ENCODE data around the gene PSEN1.

The PSEN1 gene

GRCh38 chr14:73253323-73253610, 117.0 kb downstream of the PSEN1 start:
- DNase-seq (ENCODE audit: low read depth, low spot score): no peak

- no peak for DNase-seq (ENCODE audit: low read depth, low spot score)
Measured at GRCh38 chr14:73253721-73254120, 117.4 kb downstream of the PSEN1 start.

- DNase-seq (ENCODE audit: low read depth, low spot score): no peak
Measured at GRCh38 chr14:73254247-73255004, 118.1 kb downstream of the PSEN1 start.

DNA sequence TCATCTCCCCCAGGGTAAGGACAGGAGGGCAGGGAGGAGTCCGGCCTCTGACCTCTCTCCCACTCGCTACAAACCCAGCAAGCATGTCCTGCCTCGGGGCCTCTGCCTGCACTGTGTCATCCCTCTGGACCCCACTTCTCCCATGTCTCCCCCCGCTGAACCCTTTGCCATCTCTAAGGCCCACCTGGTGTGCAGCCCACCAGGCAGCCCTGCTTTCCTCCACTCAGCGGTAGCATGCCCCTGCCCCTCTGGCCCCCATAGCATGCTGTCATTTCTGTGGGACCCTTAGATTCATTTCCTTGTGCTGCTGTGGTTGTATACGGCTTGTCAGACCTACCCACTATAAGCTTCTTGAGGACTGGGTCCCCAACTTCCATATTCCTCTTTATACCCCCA, 118.7 kb downstream of the PSEN1 start:
- no peak for DNase-seq (ENCODE audit: low read depth, low spot score)

- no peak for DNase-seq (ENCODE audit: low read depth, low spot score)
Measured at GRCh38 chr14:73255693-73256225, 119.5 kb downstream of the PSEN1 start.

GRCh38 chr14:73258076-73258475, 121.8 kb downstream of the PSEN1 start:
- no peak for DNase-seq (ENCODE audit: low read depth, low spot score)

GRCh38 chr14:73258845-73259611, 122.7 kb downstream of the PSEN1 start:
- no peak for DNase-seq (ENCODE audit: low read depth, low spot score)

DNA sequence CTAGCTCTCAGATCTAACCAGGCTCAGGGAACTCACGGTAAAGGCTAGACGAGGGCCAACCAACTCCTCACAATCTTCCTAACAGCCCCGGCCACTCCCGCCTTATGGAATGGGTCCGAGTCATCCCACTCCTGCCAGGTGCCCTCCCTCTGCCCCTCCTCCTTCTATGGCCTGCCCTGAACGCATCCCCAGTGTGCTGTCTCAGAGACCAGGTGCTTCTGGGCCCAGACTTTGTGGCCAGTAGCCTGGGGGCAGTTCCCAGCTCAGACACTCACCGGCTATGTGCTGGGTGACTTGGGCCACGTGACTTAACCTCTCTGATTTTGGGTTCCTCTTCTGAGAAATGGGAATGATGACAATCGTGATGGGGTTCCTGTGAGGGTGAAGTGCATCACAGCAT, 123.5 kb downstream of the PSEN1 start:
- no peak for DNase-seq (ENCODE audit: low read depth, low spot score)

DNA sequence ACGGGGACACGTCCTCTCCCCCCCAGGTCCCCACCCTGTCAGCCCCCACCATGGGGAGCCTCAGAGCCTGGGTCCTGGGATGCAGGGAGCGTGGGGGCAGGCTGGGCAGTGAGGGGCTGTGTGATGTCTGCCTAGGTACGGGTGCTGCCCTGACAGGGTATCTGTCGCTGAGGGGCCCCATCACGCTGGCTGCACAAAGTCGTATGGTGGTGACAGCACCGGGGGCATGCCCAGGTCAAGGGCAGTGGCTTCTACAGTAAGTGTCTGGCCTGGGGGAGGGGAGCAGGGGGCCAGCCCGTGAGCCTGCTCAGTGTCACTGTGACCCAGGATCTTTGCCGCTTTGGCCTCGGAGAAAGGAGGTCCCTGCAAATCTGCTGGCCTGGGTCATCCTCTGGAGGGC, 124.3 kb downstream of the PSEN1 start:
- no peak for DNase-seq (ENCODE audit: low read depth, low spot score)

- no peak for DNase-seq (ENCODE audit: low read depth, low spot score)
Measured at GRCh38 chr14:73261075-73261474, 124.8 kb downstream of the PSEN1 start.

- DNase-seq (ENCODE audit: low read depth, low spot score): no peak
Measured at GRCh38 chr14:73261520-73262426, 125.5 kb downstream of the PSEN1 start.

DNA sequence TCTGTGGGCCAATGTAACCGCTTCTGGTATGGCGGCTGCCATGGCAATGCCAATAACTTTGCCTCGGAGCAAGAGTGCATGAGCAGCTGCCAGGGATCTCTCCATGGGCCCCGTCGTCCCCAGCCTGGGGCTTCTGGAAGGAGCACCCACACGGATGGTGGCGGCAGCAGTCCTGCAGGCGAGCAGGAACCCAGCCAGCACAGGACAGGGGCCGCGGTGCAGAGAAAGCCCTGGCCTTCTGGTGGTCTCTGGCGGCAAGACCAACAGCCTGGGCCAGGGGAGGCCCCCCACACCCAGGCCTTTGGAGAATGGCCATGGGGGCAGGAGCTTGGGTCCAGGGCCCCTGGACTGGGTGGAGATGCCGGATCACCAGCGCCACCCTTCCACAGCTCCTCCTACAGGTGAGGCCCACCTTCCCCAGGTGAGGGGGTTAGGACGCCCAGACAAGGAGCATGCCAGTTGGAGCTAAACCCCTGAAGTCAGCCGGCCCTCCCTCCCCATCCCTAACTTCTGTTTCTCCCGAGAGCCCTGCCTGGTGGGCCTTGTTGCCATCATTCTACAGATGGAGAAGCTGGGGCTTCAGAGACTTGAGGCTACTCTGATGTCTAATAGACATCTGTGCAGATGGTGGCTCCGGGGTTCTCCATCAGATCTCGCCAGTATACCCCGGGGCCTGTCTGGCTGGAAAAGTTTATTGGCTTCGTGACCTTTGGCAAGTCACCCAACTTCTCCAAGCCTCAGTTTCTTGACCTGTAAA, 126.3 kb downstream of the PSEN1 start:
- DNase-seq (ENCODE audit: low read depth, low spot score): no peak

DNA sequence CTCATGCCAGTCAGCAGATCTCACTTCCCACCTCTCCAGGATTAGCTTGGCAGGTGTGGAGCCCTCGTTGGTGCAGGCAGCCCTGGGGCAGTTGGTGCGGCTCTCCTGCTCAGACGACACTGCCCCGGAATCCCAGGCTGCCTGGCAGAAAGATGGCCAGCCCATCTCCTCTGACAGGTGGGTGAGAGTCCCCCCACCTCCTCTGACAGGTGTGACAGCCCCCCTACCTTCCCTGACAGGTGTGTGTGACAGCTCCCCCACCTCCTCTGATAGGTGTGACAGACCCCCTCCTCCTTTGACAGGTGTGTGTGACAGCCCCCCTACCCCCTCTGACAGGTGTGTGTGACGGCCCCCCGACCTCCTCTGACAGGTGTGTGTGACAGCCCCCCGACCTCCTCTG, 127.3 kb downstream of the PSEN1 start:
- no peak for DNase-seq (ENCODE audit: low read depth, low spot score)

GRCh38 chr14:73264080-73264884, 128.0 kb downstream of the PSEN1 start:
- DNase-seq (ENCODE audit: low read depth, low spot score): no peak

DNA sequence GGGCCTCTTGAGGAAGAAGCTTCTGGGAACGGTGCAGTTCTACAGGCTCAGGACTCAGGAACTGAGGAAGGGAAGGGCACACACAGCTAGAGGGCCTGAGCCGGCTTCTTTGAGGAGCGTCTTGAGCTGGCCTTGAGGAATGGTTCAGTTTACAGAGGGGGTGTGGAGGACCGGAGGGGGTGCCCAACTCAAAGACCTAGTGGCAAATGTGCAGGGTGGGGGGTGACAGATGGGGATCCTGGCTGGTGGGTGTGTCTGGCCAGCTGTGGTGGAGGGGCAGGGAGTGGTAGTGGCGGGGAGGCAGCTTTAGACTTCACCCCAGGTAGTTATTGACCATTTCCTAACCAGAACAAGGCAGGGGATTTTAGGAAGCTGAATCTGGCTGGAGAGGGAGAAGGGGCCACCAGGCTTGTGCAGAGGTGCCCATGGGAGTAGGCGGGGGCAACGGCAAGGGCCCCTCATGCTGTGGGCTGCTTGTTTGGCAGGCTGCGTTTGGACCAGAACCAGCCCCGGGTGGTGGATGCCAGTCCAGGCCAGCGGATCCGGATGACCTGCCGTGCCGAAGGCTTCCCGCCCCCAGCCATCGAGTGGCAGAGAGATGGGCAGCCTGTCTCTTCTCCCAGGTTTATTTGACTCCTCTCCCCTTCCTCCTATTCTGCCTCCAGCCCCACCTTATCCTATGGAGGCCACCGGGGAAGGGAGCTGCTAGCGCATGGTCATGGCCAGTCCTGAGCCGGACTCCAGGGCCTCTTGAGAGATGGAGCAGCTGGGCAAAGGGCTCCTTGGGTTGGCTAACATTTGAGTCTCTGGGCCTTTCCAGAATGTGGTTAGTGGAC, 128.8 kb downstream of the PSEN1 start:
- no peak for DNase-seq (ENCODE audit: low read depth, low spot score)

GRCh38 chr14:73265721-73266046, 129.4 kb downstream of the PSEN1 start:
- DNase-seq (ENCODE audit: low read depth, low spot score): no peak

GRCh38 chr14:73266317-73266716, 130.0 kb downstream of the PSEN1 start:
- DNase-seq (ENCODE audit: low read depth, low spot score): no peak

GRCh38 chr14:73267474-73267873, 131.2 kb downstream of the PSEN1 start:
- no peak for DNase-seq (ENCODE audit: low read depth, low spot score)

- DNase-seq (ENCODE audit: low read depth, low spot score): no peak
Measured at GRCh38 chr14:73269729-73270531, 133.6 kb downstream of the PSEN1 start.
